Measurements from ENCODE around the gene MUC4.

DNA sequence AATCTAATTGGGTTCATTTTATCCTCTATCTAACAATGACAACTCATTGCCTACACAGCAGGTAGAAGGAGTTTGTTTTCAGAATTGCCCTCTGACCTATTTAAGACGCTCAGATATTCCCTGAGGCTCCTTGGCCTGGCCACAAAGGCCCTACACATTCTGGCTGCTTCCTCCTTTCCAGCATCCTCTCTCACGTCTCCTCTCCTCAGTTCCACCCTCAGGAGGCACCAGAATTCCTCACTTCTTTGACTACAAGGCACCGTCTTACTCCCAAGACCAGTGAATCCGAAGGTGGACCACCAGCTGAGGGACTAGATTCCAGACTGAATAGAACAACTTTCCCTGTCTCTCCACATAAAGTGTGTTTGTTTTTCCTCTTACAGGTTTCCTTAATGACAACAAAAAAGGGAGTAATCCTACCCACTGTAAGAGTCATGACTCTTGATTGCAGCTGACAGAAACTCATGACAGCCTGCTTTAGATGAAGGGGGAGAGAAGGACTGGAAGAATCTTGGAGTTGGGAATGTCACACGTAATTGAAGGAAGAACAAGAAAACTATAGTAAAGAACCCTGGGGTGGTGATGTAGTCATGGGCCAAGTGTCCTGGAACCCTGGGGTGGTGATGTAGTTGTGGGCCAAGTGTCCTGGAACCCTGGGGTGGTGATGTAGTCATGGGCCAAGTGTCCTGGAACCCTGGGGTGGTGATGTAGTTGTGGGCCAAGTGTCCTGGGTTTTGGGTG lies 112.9 kb downstream of the MUC4 start:
- TF ChIP-seq EZH2 (IDR thresholded peaks at IDR 0.05; ENCODE audit: borderline replicate concordance, low read length) = no peak
- TF ChIP-seq, protein P1, sequence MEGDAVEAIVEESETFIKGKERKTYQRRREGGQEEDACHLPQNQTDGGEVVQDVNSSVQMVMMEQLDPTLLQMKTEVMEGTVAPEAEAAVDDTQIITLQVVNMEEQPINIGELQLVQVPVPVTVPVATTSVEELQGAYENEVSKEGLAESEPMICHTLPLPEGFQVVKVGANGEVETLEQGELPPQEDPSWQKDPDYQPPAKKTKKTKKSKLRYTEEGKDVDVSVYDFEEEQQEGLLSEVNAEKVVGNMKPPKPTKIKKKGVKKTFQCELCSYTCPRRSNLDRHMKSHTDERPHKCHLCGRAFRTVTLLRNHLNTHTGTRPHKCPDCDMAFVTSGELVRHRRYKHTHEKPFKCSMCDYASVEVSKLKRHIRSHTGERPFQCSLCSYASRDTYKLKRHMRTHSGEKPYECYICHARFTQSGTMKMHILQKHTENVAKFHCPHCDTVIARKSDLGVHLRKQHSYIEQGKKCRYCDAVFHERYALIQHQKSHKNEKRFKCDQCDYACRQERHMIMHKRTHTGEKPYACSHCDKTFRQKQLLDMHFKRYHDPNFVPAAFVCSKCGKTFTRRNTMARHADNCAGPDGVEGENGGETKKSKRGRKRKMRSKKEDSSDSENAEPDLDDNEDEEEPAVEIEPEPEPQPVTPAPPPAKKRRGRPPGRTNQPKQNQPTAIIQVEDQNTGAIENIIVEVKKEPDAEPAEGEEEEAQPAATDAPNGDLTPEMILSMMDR (IDR thresholded peaks at IDR 0.05; ENCODE audit: low read length) = no peak

Data from OCI-LY1 (cell line).